Natural killer cell (primary cell): ENCODE results near the gene DLST. TPM values are rescaled to one million over a fixed set of nuclear protein-coding genes. Genes with fewer than 3 reads are reported as not detected.

Experiments used
- ATAC-seq, 3 donors: fragments of 150-1000 bp in 2 of 3; fragments of 200-7000 bp in 1 of 3; cut with Tn5 transposase; 1 replicate in 1 of 3; 2 replicates in 2 of 3; pipeline ENCODE4 v1.10.0; 2021; ENCODE audit warnings: mild to moderate bottlenecking in 2 of 3, moderate library complexity in 2 of 3
- DNase-seq, 2 donors: peaks; one replicate each; pipeline versions ENCODE4 v3.0.0 to v3.0.0-alpha.2; 2013 to 2021; ENCODE audit warnings: mixed read lengths in 1 of 2
- H3K27ac ChIP-seq: one replicate; pipeline ENCODE4 v1.5.1; 2013; ENCODE audit warnings: mild to moderate bottlenecking, low read length
- H3K27me3 ChIP-seq: one replicate; pipeline ENCODE4 v1.6.1; 2013; ENCODE audit warnings: low read length; ENCODE audit not compliant: control insufficient read depth, insufficient read depth
- H3K36me3 ChIP-seq: one replicate; pipeline ENCODE4 v1.6.1; 2013; ENCODE audit warnings: low read length; ENCODE audit not compliant: control insufficient read depth, insufficient read depth
- H3K4me1 ChIP-seq: one replicate; pipeline ENCODE4 v1.6.1; 2013; ENCODE audit warnings: low read length; ENCODE audit not compliant: control insufficient read depth, insufficient read depth
- H3K4me3 ChIP-seq: one replicate; pipeline ENCODE4 v1.5.1; 2013; ENCODE audit warnings: low read length
- H3K9me3 ChIP-seq: one replicate; pipeline ENCODE4 v1.6.1; 2013; ENCODE audit warnings: low read length; ENCODE audit not compliant: control insufficient read depth, insufficient read depth
- H3K27ac Mint-ChIP-seq, 2 donors: one replicate each; pipeline ENCODE4 v1.8.0; 2022; ENCODE audit warnings: mild to moderate bottlenecking in 2 of 2, mixed read lengths in 2 of 2, moderate library complexity in 1 of 2
- H3K27me3 Mint-ChIP-seq, 2 donors: one replicate each; pipeline ENCODE4 v1.8.0; 2022; ENCODE audit warnings: low read depth in 2 of 2, mixed read lengths in 2 of 2
- H3K36me3 Mint-ChIP-seq: one replicate; pipeline ENCODE4 v1.8.0; 2022; ENCODE audit warnings: mixed read lengths
- H3K4me1 Mint-ChIP-seq, 2 donors: one replicate each; pipeline ENCODE4 v1.8.0; 2022; ENCODE audit warnings: mixed read lengths in 2 of 2
- H3K4me3 Mint-ChIP-seq: one replicate; pipeline ENCODE4 v1.8.0; 2022; ENCODE audit warnings: mild to moderate bottlenecking, moderate library complexity, mixed read lengths
- H3K9me3 Mint-ChIP-seq, 2 donors: one replicate each; pipeline ENCODE4 v1.8.0; 2022; ENCODE audit warnings: mixed read lengths in 2 of 2
- WGBS: methylation state at CpG from one replicate; pipeline ENCODE4 v1.1.7; 2013; ENCODE audit warnings: missing lambda C conversion rate; ENCODE audit not compliant: insufficient coverage; 5-methylcytosine and 5-hydroxymethylcytosine counted together
- intact Hi-C: fragments of 100-400 bp; cut with micrococcal nuclease; formaldehyde crosslinking; loops from one replicate; pipeline ENCODE4 v1.14.2; 2022
- total RNA-seq, 4 donors: library from RNA; stranded (reverse); fragments of 120-200 nt in 1 of 4; gene quantifications; one replicate each; pipeline versions ENCODE4 v1.2.3 to v1.2.4, GENCODE V29; 2013 to 2022
- TF ChIP-seq, protein P1 (sequence below): fragments of 200-600 bp; IDR thresholded peaks from one replicate; pipeline ENCODE4 v1.8.0; 2022; ENCODE audit warnings: antibody characterized with exemption

The DLST gene
- total RNA-seq, 3 donors from 2014 or later (not counting 1 experiment from before 2014, with no cell fraction given) = 161 to 180 (median 163) TPM

DNA sequence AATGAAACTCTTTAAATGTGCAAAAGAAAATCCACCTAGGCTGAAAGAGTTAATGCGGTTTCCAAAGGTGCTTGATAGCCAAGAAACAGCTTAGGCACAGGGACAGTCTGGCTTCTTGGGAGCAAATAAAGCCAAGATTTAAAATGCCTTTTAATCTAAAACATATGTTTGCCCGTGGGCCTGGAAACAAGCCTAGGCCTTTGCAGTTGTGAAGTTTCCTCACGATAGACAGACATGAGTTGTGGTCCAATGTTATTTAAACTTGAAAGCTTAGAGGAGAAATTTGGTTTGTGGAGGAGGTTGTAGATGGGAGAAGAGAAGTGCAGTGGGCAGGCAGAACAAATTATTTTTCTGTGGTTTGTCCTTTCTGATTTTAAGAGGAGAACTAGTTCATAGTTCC, 35.5 kb upstream of the DLST start:
- H3K9me3 Mint-ChIP-seq = no peaks in the 10 kb centered on the region
- H3K27ac Mint-ChIP-seq = peak overlapping the region in 1 of 2 donors; percentile 48
- DNase-seq (no peak), ATAC-seq (no peak)
- H3K27me3 Mint-ChIP-seq = no peaks in the 10 kb centered on the region
- WGBS = 95% methylated on average over 3 of the region's 3 CpGs
- H3K4me3 Mint-ChIP-seq = no peak overlapping the region
- peaks cover 9 to 13% of the 10 kb centered on the region in 2 donors for H3K4me1 Mint-ChIP-seq
- no peak overlapping the region for H3K27ac ChIP-seq
- H3K27me3 ChIP-seq = no peaks in the 10 kb centered on the region
- H3K9me3 ChIP-seq = no peaks in the 10 kb centered on the region
- intact Hi-C loops = no loop called here
- peaks cover 4% of the 10 kb centered on the region for H3K4me1 ChIP-seq
- H3K4me3 ChIP-seq = no peak overlapping the region
- no peaks in the 10 kb centered on the region for H3K36me3 ChIP-seq
- TF ChIP-seq, protein P1, sequence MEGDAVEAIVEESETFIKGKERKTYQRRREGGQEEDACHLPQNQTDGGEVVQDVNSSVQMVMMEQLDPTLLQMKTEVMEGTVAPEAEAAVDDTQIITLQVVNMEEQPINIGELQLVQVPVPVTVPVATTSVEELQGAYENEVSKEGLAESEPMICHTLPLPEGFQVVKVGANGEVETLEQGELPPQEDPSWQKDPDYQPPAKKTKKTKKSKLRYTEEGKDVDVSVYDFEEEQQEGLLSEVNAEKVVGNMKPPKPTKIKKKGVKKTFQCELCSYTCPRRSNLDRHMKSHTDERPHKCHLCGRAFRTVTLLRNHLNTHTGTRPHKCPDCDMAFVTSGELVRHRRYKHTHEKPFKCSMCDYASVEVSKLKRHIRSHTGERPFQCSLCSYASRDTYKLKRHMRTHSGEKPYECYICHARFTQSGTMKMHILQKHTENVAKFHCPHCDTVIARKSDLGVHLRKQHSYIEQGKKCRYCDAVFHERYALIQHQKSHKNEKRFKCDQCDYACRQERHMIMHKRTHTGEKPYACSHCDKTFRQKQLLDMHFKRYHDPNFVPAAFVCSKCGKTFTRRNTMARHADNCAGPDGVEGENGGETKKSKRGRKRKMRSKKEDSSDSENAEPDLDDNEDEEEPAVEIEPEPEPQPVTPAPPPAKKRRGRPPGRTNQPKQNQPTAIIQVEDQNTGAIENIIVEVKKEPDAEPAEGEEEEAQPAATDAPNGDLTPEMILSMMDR = no peak
- no peaks in the 10 kb centered on the region for H3K36me3 Mint-ChIP-seq

- no peaks in the 10 kb centered on the region for H3K27me3 Mint-ChIP-seq
- 100% methylated on average over 1 of the region's 1 CpG for WGBS
- DNase-seq (no peak), ATAC-seq (no peak)
- H3K27me3 ChIP-seq = no peaks in the 10 kb centered on the region
- H3K27ac ChIP-seq = no peak overlapping the region
- H3K4me3 Mint-ChIP-seq = no peak overlapping the region
- no peaks in the 10 kb centered on the region for H3K36me3 Mint-ChIP-seq
- TF ChIP-seq, protein P1 = no peak
- no peak overlapping the region for H3K27ac Mint-ChIP-seq
- intact Hi-C loops = no loop called here
- H3K4me1 Mint-ChIP-seq = peaks cover 0 to 5% of the 10 kb centered on the region in 2 donors
- H3K9me3 ChIP-seq = no peaks in the 10 kb centered on the region
- H3K4me3 ChIP-seq = no peak overlapping the region
- H3K9me3 Mint-ChIP-seq = no peaks in the 10 kb centered on the region
- H3K36me3 ChIP-seq = no peaks in the 10 kb centered on the region
- H3K4me1 ChIP-seq = no peaks in the 10 kb centered on the region
Observed at GRCh38 chr14:74846968-74847665, 34.6 kb upstream of the DLST start.

DNA sequence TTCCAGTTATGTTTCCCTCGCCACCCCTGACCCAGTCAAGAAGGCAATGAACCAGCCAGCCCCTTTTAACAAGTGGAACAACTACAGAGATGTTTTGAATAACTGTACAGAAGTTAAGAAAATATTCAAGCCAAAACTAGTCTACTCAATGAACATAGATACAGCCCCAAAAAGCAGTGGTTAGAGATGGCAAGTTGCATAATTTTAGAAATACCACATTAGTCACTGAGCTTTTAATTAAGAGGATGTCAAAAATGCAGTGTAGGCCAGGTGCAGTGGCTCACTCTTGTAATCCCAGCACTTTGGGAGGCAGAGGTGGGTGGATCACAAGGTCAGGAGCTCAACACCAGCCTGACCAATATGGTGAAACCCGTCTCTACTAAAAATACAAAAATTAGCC, 32.9 kb upstream of the DLST start:
- Mint-ChIP-seq H3K36me3 (no peaks in the 10 kb centered on the region), H3K27ac (no peak overlapping the region), H3K4me1 (peaks cover 0 to 5% of the 10 kb centered on the region in 2 donors), H3K27me3 (no peaks in the 10 kb centered on the region), H3K9me3 (no peaks in the 10 kb centered on the region), H3K4me3 (no peak overlapping the region)
- Histone ChIP-seq H3K4me1 (no peaks in the 10 kb centered on the region), H3K27me3 (no peaks in the 10 kb centered on the region), H3K27ac (no peak overlapping the region), H3K4me3 (no peak overlapping the region), H3K36me3 (no peaks in the 10 kb centered on the region), H3K9me3 (no peaks in the 10 kb centered on the region)
- DNase-seq = no peak
- no peak for ATAC-seq
- TF ChIP-seq, protein P1 = no peak
- 90% methylated on average over 2 of the region's 2 CpGs for WGBS
- intact Hi-C loops = no loop called here
